Uterus (tissue), 4 donors: ENCODE results near the gene CADM2. TPM values are rescaled to one million over a fixed set of nuclear protein-coding genes. Genes with fewer than 3 reads are reported as not detected.

Experiments
- DNase-seq, 2 donors: peaks; one replicate each; pipeline ENCODE4 v3.0.0-alpha.2; 2019 to 2020
- H3K27ac ChIP-seq, 2 donors: fragments of 200-600 bp; sonication (generic); 1 replicate in 1 of 2; 2 replicates in 1 of 2; pipeline ENCODE4 v1.5.1; 2016 to 2018
- H3K27me3 ChIP-seq, 2 donors: fragments of 200-600 bp; sonication (generic); one replicate each; pipeline ENCODE4 v1.5.1; 2018 to 2019; ENCODE audit warnings: control low read depth in 1 of 2
- H3K36me3 ChIP-seq, 2 donors: fragments of 200-600 bp; sonication (generic); one replicate each; pipeline ENCODE4 v1.5.1; 2019; ENCODE audit warnings: control low read depth in 1 of 2
- H3K4me1 ChIP-seq, 2 donors: fragments of 200-600 bp; sonication (generic); one replicate each; pipeline ENCODE4 v1.5.1; 2018 to 2019; ENCODE audit warnings: control low read depth in 1 of 2
- H3K4me3 ChIP-seq, 2 donors: fragments of 200-600 bp; sonication (generic); 1 replicate in 1 of 2; 2 replicates in 1 of 2; pipeline ENCODE4 v1.5.1; 2018 to 2019; ENCODE audit warnings: mild to moderate bottlenecking in 1 of 2
- H3K9me3 ChIP-seq, 2 donors: fragments of 200-600 bp; sonication (generic); one replicate each; pipeline ENCODE4 v1.5.1; 2019; ENCODE audit warnings: control low read depth in 1 of 2
- POLR2A ChIP-seq, 2 donors: fragments of 450-650 bp; IDR thresholded peaks; one replicate each; pipeline ENCODE4 v1.6.1; 2016; ENCODE audit warnings: antibody characterized with exemption in 2 of 2, mild to moderate bottlenecking in 1 of 2, moderate library complexity in 1 of 2
- intact Hi-C: fragments of 100-400 bp; cut with DNase I; formaldehyde crosslinking; loops from one replicate; pipeline ENCODE4 v1.15.1; 2023; ENCODE audit warnings: low total_unique reads
- total RNA-seq, 4 donors: library from RNA; depleted of rRNA in 3 of 4; stranded (reverse); fragments of >200 nt in 3 of 4; gene quantifications; one replicate each; pipeline versions ENCODE4 v1.1.0 to v1.2.4, GENCODE V29; 2014 to 2023
- TF ChIP-seq, protein P1 (sequence below), 4 experiments: fragments of 200-600 bp in 2 of 4; fragments of 450-650 bp in 2 of 4; sonication (generic) in 2 of 4; IDR thresholded peaks; one replicate each; pipeline ENCODE4 v1.5.1; 2016 to 2019; ENCODE audit warnings: antibody characterized with exemption in 4 of 4, mild to moderate bottlenecking in 2 of 4, moderate library complexity in 1 of 4
- donor health status: DM: yes; HTN: yes; CAD: no.

Gene CADM2
- total RNA-seq, 4 donors from 2014 or later, result 0.29 to 6.6 (median 0.85) TPM; not detected in 1

DNA sequence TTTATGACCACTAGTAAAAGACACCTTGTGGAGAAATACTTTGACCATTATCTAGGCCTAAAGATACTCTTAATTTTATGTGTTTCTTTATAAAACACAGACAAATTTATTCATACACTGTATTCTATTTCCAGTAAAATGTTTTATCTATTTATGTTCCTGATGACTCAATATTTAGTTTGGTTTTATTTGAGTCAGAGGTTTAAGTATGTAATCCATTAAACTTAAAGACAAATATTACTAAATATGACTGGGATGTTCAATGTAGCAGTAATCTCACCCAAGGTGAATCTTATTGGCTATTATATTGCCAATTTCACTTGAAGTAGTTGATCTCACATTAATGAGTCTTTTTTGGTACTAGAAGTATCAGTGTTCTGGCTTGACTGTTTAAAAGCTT lies 799.7 kb downstream of the CADM2 start:
- Histone ChIP-seq H3K36me3 (no peaks in the 10 kb centered on the region), H3K4me1 (no peaks in the 10 kb centered on the region), H3K4me3 (no peak overlapping the region), H3K27me3 (no peaks in the 10 kb centered on the region), H3K27ac (no peak overlapping the region), H3K9me3 (no peaks in the 10 kb centered on the region)
- no peak for DNase-seq
- intact Hi-C loops, result no loop called here
- TF ChIP-seq, protein P1, sequence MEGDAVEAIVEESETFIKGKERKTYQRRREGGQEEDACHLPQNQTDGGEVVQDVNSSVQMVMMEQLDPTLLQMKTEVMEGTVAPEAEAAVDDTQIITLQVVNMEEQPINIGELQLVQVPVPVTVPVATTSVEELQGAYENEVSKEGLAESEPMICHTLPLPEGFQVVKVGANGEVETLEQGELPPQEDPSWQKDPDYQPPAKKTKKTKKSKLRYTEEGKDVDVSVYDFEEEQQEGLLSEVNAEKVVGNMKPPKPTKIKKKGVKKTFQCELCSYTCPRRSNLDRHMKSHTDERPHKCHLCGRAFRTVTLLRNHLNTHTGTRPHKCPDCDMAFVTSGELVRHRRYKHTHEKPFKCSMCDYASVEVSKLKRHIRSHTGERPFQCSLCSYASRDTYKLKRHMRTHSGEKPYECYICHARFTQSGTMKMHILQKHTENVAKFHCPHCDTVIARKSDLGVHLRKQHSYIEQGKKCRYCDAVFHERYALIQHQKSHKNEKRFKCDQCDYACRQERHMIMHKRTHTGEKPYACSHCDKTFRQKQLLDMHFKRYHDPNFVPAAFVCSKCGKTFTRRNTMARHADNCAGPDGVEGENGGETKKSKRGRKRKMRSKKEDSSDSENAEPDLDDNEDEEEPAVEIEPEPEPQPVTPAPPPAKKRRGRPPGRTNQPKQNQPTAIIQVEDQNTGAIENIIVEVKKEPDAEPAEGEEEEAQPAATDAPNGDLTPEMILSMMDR (IDR thresholded peaks at IDR 0.05), result no peak
- no peak for TF ChIP-seq POLR2A (IDR thresholded peaks at IDR 0.05)

DNA sequence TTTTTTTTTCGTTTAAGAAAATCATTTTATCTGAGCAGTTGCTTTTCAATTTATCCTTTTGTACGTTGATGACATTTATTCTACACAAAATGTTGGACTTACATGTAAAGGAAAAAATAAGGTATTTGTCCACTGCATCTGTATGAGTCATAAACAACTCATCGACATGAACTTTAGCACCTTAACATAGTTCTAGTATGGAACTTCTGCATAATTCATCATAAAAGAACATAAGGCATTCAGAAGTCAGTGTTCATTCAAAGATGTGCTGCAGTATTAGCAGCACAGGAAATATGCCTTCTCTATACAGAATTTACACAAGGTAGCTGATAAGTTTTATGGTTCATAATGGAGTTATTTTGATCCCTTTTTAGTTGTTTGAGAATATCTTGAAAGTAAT lies 801.6 kb downstream of the CADM2 start:
- Histone ChIP-seq H3K9me3 (no peaks in the 10 kb centered on the region), H3K27me3 (no peaks in the 10 kb centered on the region), H3K27ac (no peak overlapping the region), H3K4me3 (no peak overlapping the region), H3K4me1 (no peaks in the 10 kb centered on the region), H3K36me3 (no peaks in the 10 kb centered on the region)
- TF ChIP-seq, protein P1 (IDR thresholded peaks at IDR 0.05), result no peak
- no peak for TF ChIP-seq POLR2A (IDR thresholded peaks at IDR 0.05)
- intact Hi-C loops, result no loop called here
- no peak for DNase-seq

DNA sequence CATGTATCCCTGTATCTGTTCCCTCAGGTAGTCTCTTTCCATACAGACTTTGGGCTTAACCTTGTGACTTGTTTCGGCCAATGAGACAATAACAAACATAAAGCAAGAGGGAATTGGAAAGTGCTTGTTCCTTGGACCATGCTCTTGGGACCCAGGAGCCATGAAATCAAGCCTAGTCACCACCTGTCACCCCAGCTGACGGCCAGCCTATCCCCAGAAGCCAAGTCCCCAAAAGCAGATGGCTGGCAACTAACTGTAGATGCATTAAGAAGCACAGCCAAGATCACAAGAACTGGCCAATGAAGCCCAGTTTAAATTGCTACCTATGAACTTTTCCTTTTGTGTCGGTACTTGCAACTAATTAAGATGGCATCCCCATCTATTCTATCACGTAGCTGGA lies 822.0 kb downstream of the CADM2 start:
- no peaks in the 10 kb centered on the region for H3K9me3 ChIP-seq
- H3K4me3 ChIP-seq, result no peak overlapping the region
- no peaks in the 10 kb centered on the region for H3K36me3 ChIP-seq
- intact Hi-C loops, result no loop called here
- no peak for DNase-seq
- H3K27me3 ChIP-seq, result no peaks in the 10 kb centered on the region
- H3K27ac ChIP-seq, result no peak overlapping the region
- no peaks in the 10 kb centered on the region for H3K4me1 ChIP-seq
- TF ChIP-seq POLR2A (IDR thresholded peaks at IDR 0.05), result no peak
- TF ChIP-seq, protein P1 (IDR thresholded peaks at IDR 0.05), result no peak

DNA sequence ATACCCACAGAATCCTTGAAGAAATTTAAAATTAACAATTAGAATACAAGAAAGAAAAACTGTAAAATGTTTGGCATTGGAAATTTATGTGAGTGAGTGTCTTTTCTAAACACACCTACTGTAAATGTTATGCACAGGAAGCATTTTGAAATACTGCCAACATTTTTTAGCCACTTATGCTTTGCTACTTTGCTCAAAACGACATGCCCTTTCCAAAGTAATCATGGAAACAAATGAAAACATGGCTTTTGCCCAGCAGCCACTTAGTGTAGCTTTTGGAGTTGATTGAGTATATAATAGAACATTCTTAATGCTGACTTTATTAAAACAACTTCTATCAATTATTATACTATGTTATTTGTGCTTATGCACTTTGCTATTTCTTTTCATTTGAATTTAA lies 823.0 kb downstream of the CADM2 start:
- no peaks in the 10 kb centered on the region for H3K9me3 ChIP-seq
- no peaks in the 10 kb centered on the region for H3K4me1 ChIP-seq
- intact Hi-C loops, result no loop called here
- no peak overlapping the region for H3K4me3 ChIP-seq
- no peak overlapping the region for H3K27ac ChIP-seq
- TF ChIP-seq, protein P1 (IDR thresholded peaks at IDR 0.05), result no peak
- TF ChIP-seq POLR2A (IDR thresholded peaks at IDR 0.05), result no peak
- no peaks in the 10 kb centered on the region for H3K36me3 ChIP-seq
- H3K27me3 ChIP-seq, result no peaks in the 10 kb centered on the region
- no peak for DNase-seq

DNA sequence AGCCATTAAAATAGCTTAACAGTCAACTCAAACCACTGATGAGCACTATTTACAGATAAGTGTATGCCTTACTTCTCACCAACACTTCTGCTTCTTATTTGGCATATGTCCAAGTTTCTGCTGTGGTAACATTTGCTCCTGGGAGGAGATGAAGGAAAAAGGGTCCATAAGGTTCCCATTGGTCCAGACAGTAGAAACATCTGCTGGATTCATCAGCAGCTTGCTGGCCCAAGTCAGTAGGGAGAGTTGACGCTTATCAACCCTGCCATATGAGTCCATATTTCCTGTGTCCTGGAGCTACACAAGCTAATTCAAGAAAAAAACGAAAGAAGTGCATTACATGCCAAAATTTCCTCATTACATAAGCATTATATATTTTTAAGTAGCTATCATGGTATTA lies 824.5 kb downstream of the CADM2 start:
- no peaks in the 10 kb centered on the region for H3K4me1 ChIP-seq
- H3K4me3 ChIP-seq, result no peak overlapping the region
- TF ChIP-seq POLR2A (IDR thresholded peaks at IDR 0.05), result no peak
- TF ChIP-seq, protein P1 (IDR thresholded peaks at IDR 0.05), result no peak
- intact Hi-C loops, result no loop called here
- no peaks in the 10 kb centered on the region for H3K36me3 ChIP-seq
- H3K9me3 ChIP-seq, result no peaks in the 10 kb centered on the region
- no peak overlapping the region for H3K27ac ChIP-seq
- DNase-seq, result no peak
- no peaks in the 10 kb centered on the region for H3K27me3 ChIP-seq
